Activated CD4-positive, alpha-beta T cell treated with anti-CD3 and anti-CD28 coated beads, Interleukin-2, amount 50 U/mL, for 16 hours (primary cell): ENCODE data around the gene SLC66A2.

ENCODE experiments used
- DNase-seq: peaks from one replicate; pipeline ENCODE4 v3.0.0-alpha.2; 2020

SLC66A2 gene

GRCh38 chr18:79935499-79935898, 16.0 kb downstream of the SLC66A2 start:
- no peak for DNase-seq

- DNase-seq = no peak
These were observed 16.4 kb downstream of the SLC66A2 start for GRCh38 chr18:79935098-79935480.

- no peak for DNase-seq
These were observed 16.9 kb downstream of the SLC66A2 start for GRCh38 chr18:79934311-79935097.

GRCh38 chr18:79933765-79934164, 17.7 kb downstream of the SLC66A2 start:
- no peak for DNase-seq

- DNase-seq = no peak
These were observed 18.5 kb downstream of the SLC66A2 start for GRCh38 chr18:79932907-79933306.

- no peak for DNase-seq
These were observed 20.0 kb downstream of the SLC66A2 start for GRCh38 chr18:79931475-79931874.

GRCh38 chr18:79930020-79930642, 21.3 kb downstream of the SLC66A2 start:
- DNase-seq = no peak

- no peak for DNase-seq
These were observed 22.9 kb downstream of the SLC66A2 start for GRCh38 chr18:79928563-79928960.

- no peak for DNase-seq
These were observed 23.6 kb downstream of the SLC66A2 start for GRCh38 chr18:79927607-79928562.

GRCh38 chr18:79926715-79927606, 24.5 kb downstream of the SLC66A2 start:
- DNase-seq = no peak

- no peak for DNase-seq
These were observed 25.1 kb downstream of the SLC66A2 start for GRCh38 chr18:79926306-79926705.

GRCh38 chr18:79924814-79925731, 26.4 kb downstream of the SLC66A2 start:
- no peak for DNase-seq

GRCh38 chr18:79923896-79924585, 27.4 kb downstream of the SLC66A2 start:
- no peak for DNase-seq

- no peak for DNase-seq
These were observed 28.5 kb downstream of the SLC66A2 start for GRCh38 chr18:79922971-79923411.

GRCh38 chr18:79921984-79922965, 29.2 kb downstream of the SLC66A2 start:
- no peak for DNase-seq

GRCh38 chr18:79919089-79919488, 32.4 kb downstream of the SLC66A2 start:
- DNase-seq = no peak

- no peak for DNase-seq
These were observed 32.8 kb downstream of the SLC66A2 start for GRCh38 chr18:79918615-79919011.

GRCh38 chr18:79917853-79918614, 33.4 kb downstream of the SLC66A2 start:
- DNase-seq = no peak
